HEK293T (cell line): ENCODE measurements around the gene RIOK2.

ENCODE experiments used
- ARNT ChIP-seq: fragments of 450-650 bp; IDR thresholded peaks from 2 replicates; pipeline ENCODE4 v1.6.1; 2017; ENCODE audit warnings: mild to moderate bottlenecking
- BHLHE40 ChIP-seq: fragments of 450-650 bp; IDR thresholded peaks from 2 replicates; pipeline ENCODE4 v1.6.1; 2016; ENCODE audit warnings: mild to moderate bottlenecking, moderate library complexity, borderline replicate concordance
- FOXA1 ChIP-seq: fragments of 450-650 bp; IDR thresholded peaks from 2 replicates; pipeline ENCODE4 v1.6.1; 2016; ENCODE audit warnings: mild to moderate bottlenecking
- FOXK2 ChIP-seq: fragments of 450-650 bp; IDR thresholded peaks from 2 replicates; pipeline ENCODE4 v1.6.1; 2016; ENCODE audit warnings: mild to moderate bottlenecking
- FOXM1 ChIP-seq: fragments of 450-650 bp; IDR thresholded peaks from 2 replicates; pipeline ENCODE4 v1.6.1; 2017; ENCODE audit warnings: mild to moderate bottlenecking, borderline replicate concordance
- HDGF ChIP-seq: fragments of 450-650 bp; IDR thresholded peaks from 2 replicates; pipeline ENCODE4 v1.6.1; 2017; ENCODE audit warnings: antibody characterized with exemption, borderline replicate concordance
- L3MBTL2 ChIP-seq: fragments of 450-650 bp; conservative IDR thresholded peaks from 2 replicates; pipeline ENCODE4 v1.6.1; 2016; ENCODE audit warnings: mild to moderate bottlenecking
- NFRKB ChIP-seq: fragments of 450-650 bp; IDR thresholded peaks from 2 replicates; pipeline ENCODE4 v1.6.1; 2016; ENCODE audit warnings: mild to moderate bottlenecking, moderate library complexity
- SP1 ChIP-seq: fragments of 450-650 bp; IDR thresholded peaks from 2 replicates; pipeline ENCODE4 v1.6.1; 2017
- SUZ12 ChIP-seq: fragments of 450-650 bp; IDR thresholded peaks from 2 replicates; pipeline ENCODE4 v1.6.1; 2016; ENCODE audit warnings: mild to moderate bottlenecking
- TARDBP ChIP-seq: fragments of 450-650 bp; IDR thresholded peaks from 2 replicates; pipeline ENCODE4 v1.6.1; 2016
- TF ChIP-seq, protein P1 (sequence below): fragments of 450-650 bp; IDR thresholded peaks from 2 replicates; pipeline ENCODE4 v1.6.1; 2016

DNA sequence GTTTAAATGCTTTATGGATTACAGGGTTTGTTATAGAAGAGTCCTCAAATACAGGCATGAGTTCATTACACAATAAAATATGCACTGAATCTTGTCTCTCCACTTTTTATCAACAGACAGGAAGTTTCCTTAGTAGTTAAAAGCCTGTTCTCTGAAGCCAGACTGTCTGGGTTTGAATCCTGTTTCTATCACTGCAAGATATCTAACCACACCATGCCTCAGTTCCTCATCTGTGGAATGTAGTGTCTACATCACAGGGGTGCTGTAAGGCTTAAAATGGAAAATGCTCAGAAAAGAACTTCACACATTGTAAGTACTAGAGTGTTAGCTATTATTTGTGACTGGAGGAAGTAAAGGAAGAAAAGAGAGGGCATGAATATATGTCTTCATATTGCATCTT, 49.9 kb downstream of the RIOK2 start:
- no peak for TF ChIP-seq BHLHE40
- no peak for TF ChIP-seq FOXA1
- no peak for TF ChIP-seq FOXK2
- no peak for TF ChIP-seq SP1
- TF ChIP-seq NFRKB, result no peak
- TF ChIP-seq ARNT, result no peak
- TF ChIP-seq SUZ12, result no peak
- TF ChIP-seq HDGF, result no peak
- TF ChIP-seq FOXM1, result no peak
- TF ChIP-seq TARDBP, result no peak
- TF ChIP-seq, protein P1, sequence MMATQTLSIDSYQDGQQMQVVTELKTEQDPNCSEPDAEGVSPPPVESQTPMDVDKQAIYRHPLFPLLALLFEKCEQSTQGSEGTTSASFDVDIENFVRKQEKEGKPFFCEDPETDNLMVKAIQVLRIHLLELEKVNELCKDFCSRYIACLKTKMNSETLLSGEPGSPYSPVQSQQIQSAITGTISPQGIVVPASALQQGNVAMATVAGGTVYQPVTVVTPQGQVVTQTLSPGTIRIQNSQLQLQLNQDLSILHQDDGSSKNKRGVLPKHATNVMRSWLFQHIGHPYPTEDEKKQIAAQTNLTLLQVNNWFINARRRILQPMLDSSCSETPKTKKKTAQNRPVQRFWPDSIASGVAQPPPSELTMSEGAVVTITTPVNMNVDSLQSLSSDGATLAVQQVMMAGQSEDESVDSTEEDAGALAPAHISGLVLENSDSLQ, result no peak
- TF ChIP-seq L3MBTL2, result no peak
